ENCODE measurements around the gene PON2. TPM values are rescaled to one million over a fixed set of nuclear protein-coding genes. Genes with fewer than 3 reads are reported as not detected.

PON2 gene
- total RNA-seq, 1 donor from 2014 or later, result 36.5 TPM

DNA sequence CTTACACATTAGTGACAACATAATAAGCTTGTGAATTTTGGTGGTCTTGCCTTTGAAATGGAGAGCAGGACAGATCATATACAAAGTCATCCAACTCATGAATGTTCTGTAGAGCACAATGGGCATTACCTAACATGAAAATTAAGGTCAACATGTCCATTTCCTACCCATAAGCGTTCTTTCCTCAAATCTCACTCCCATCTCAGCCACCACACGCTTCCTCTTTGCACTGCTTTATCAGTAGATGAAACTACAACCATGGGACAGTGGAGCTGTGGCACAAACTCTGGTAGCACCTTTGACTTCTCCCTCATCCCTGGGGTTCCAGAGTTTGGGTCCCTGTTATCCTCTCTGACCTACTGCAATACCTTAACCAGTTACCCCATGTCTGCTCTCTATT is 2.2 kb downstream of the PON2 start:
- peaks cover 10% of the 10 kb centered on the region for H3K36me3 ChIP-seq
- no peak overlapping the region for H3K27ac ChIP-seq (replicated peaks)
- TF ChIP-seq, protein P1, sequence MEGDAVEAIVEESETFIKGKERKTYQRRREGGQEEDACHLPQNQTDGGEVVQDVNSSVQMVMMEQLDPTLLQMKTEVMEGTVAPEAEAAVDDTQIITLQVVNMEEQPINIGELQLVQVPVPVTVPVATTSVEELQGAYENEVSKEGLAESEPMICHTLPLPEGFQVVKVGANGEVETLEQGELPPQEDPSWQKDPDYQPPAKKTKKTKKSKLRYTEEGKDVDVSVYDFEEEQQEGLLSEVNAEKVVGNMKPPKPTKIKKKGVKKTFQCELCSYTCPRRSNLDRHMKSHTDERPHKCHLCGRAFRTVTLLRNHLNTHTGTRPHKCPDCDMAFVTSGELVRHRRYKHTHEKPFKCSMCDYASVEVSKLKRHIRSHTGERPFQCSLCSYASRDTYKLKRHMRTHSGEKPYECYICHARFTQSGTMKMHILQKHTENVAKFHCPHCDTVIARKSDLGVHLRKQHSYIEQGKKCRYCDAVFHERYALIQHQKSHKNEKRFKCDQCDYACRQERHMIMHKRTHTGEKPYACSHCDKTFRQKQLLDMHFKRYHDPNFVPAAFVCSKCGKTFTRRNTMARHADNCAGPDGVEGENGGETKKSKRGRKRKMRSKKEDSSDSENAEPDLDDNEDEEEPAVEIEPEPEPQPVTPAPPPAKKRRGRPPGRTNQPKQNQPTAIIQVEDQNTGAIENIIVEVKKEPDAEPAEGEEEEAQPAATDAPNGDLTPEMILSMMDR (IDR thresholded peaks at IDR 0.05; ENCODE audit: borderline replicate concordance), result no peak
- H3K9me3 ChIP-seq (replicated peaks), result peaks cover 4% of the 10 kb centered on the region
- H3K4me1 ChIP-seq, result peaks cover 30% of the 10 kb centered on the region
- no peak overlapping the region for H3K4me3 ChIP-seq
- H3K27me3 ChIP-seq (ENCODE audit: low read depth), result no peaks in the 10 kb centered on the region
- DNase-seq, result no peak
- intact Hi-C loops (cut with micrococcal nuclease), result no loop called here

DNA sequence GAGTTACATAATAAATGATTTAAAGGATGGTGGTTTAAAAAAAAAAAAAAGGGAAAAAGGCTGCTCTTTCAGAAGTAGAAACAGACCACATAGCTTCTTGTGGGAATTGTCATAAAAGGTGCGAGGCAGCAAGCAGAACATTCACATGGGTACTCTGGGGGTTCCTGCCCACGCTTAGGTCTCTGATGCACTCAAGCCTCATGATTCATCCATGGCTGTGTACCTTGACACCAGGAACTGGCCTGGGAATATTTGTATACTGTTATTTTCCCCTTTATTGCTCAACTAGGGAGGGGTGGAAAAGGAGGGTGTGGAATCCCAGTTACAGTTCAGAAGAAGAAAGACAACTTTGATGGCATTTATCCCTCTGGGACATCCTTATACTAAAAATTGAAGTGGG is 4.0 kb downstream of the PON2 start:
- Histone ChIP-seq H3K36me3 (peaks cover 10% of the 10 kb centered on the region), H3K4me3 (no peak overlapping the region), H3K9me3 (replicated peaks) (peaks cover 4% of the 10 kb centered on the region), H3K4me1 (peaks cover 30% of the 10 kb centered on the region), H3K27ac (replicated peaks) (no peak overlapping the region), H3K27me3 (ENCODE audit: low read depth) (no peaks in the 10 kb centered on the region)
- intact Hi-C loops (cut with micrococcal nuclease), result no loop called here
- DNase-seq, result no peak
- TF ChIP-seq, protein P1 (IDR thresholded peaks at IDR 0.05; ENCODE audit: borderline replicate concordance), result no peak

DNA sequence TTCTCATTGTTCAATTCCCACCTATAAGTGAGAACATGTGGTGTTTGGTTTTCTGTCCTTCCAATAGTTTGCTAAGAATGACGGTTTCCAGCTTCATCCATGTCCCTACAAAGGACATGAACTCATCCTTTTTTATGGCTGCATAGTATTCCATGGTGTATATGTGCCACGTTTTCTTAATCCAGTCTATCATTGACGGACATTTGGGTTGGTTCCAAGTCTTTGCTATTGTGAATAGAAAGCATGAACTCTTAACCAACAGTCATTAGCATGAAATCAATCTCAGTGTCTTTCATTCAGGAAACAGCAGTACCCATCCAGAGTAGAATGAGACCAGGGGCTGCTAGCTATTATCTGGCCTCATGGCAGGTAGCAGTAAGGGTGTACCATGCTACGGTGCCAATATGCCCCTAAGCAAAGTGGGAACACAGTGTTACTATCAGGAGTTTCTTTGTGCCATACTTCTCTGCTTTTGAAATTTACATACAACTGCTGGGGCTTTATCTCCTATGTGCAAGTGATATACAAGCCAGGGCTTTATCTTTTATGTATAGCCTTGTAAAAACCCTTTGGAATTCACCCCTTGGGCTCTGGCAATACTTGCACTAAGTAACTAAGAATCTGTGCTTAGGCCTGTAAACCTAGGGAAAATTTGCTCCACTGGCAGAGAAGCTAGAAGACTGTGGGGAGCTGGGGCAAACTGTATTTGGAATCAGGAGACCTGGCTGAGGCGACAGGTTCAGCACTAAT is 5.4 kb downstream of the PON2 start:
- Histone ChIP-seq H3K4me1 (peaks cover 19% of the 10 kb centered on the region), H3K27ac (replicated peaks) (no peak overlapping the region), H3K36me3 (peaks cover 10% of the 10 kb centered on the region), H3K27me3 (ENCODE audit: low read depth) (no peaks in the 10 kb centered on the region), H3K4me3 (no peak overlapping the region), H3K9me3 (replicated peaks) (peaks cover 4% of the 10 kb centered on the region)
- TF ChIP-seq, protein P1 (IDR thresholded peaks at IDR 0.05; ENCODE audit: borderline replicate concordance), result no peak
- intact Hi-C loops (cut with micrococcal nuclease), result no loop called here
- DNase-seq, result no peak

DNA sequence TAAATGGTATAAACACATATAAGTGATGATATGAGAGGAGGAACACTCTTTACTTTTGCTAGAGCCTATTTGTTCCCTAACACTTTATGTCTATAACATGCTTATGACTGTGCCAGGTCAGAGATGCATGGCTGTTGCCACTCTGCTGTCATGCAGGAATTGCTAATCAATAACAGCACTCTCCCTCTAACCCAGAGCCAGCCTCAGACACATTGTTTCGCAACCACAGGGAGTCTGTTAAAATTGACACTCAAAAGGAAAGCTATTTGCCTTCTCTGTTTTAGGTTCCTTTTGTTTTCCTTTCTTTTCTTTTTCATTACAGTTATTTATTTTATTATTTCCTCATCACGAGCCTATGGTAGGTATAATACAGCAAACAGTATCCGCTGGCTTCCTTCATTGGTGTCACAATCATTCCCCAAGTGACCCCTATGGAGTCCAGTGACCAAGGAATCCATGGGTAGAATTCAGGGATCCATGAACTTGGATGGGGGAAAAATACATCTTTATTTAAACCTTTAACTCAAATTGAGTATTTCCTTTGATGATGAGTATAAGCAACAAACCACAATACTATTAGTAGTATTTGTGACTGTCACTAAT is 6.8 kb downstream of the PON2 start:
- no peak overlapping the region for H3K4me3 ChIP-seq
- DNase-seq, result no peak
- H3K9me3 ChIP-seq (replicated peaks), result peaks cover 4% of the 10 kb centered on the region
- no peaks in the 10 kb centered on the region for H3K27me3 ChIP-seq (ENCODE audit: low read depth)
- H3K27ac ChIP-seq (replicated peaks), result no peak overlapping the region
- H3K4me1 ChIP-seq, result peaks cover 5% of the 10 kb centered on the region
- H3K36me3 ChIP-seq, result peaks cover 21% of the 10 kb centered on the region
- TF ChIP-seq, protein P1 (IDR thresholded peaks at IDR 0.05; ENCODE audit: borderline replicate concordance), result no peak
- intact Hi-C loops (cut with micrococcal nuclease), result no loop called here

DNA sequence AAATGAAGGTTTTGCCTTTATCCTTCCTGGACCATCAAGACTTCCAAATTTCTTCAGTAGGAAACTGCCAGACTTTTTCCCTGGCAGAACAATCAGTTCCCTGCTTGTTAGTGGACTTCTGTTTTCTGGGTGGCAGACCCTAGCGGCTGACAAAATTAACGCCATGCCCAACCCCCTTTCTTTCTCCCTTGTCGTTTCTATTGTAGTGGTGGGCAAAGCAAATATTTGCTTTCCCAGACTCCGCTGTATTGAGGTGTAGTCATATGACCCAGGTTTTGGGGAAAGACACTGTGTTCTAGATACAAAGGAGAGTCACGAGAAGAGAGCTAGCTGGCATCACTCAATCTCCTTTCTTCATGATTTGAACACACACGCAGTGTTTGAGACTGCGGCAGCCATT is 7.7 kb downstream of the PON2 start:
- peaks cover 4% of the 10 kb centered on the region for H3K9me3 ChIP-seq (replicated peaks)
- peaks cover 20% of the 10 kb centered on the region for H3K36me3 ChIP-seq
- DNase-seq, result no peak
- no peaks in the 10 kb centered on the region for H3K4me1 ChIP-seq
- H3K4me3 ChIP-seq, result no peak overlapping the region
- no peaks in the 10 kb centered on the region for H3K27me3 ChIP-seq (ENCODE audit: low read depth)
- intact Hi-C loops (cut with micrococcal nuclease), result no loop called here
- no peak overlapping the region for H3K27ac ChIP-seq (replicated peaks)
- TF ChIP-seq, protein P1 (IDR thresholded peaks at IDR 0.05; ENCODE audit: borderline replicate concordance), result no peak
